IPS-15b (cell line): Measurements from ENCODE around the gene MPDZ.

ENCODE experiments used
- H3K27me3 ChIP-seq: one replicate; pipeline ENCODE4 v1.6.1; 2013; ENCODE audit warnings: low read length; ENCODE audit not compliant: control insufficient read depth, insufficient read depth
- H3K36me3 ChIP-seq: one replicate; pipeline ENCODE4 v1.6.1; 2013; ENCODE audit warnings: low read length; ENCODE audit not compliant: control insufficient read depth, insufficient read depth
- H3K4me1 ChIP-seq: one replicate; pipeline ENCODE4 v1.6.1; 2013; ENCODE audit warnings: mild to moderate bottlenecking, low read length; ENCODE audit not compliant: control insufficient read depth, insufficient read depth
- H3K4me3 ChIP-seq: one replicate; pipeline ENCODE4 v1.5.1; 2013; ENCODE audit warnings: low read depth, low read length
- H3K9ac ChIP-seq: one replicate; pipeline ENCODE4 v1.6.1; 2013; ENCODE audit warnings: low read depth, mild to moderate bottlenecking, low read length
- H3K9me3 ChIP-seq: one replicate; pipeline ENCODE4 v1.6.1; 2013; ENCODE audit warnings: mild to moderate bottlenecking, low read length; ENCODE audit not compliant: control insufficient read depth, insufficient read depth

Gene MPDZ

GRCh38 chr9:13064676-13065075 is 214.8 kb downstream of the MPDZ start:
- no peaks in the 10 kb centered on the region for H3K27me3 ChIP-seq
- no peaks in the 10 kb centered on the region for H3K4me1 ChIP-seq
- H3K36me3 ChIP-seq, result no peaks in the 10 kb centered on the region
- no peak overlapping the region for H3K4me3 ChIP-seq
- H3K9ac ChIP-seq, result no peak overlapping the region
- H3K9me3 ChIP-seq, result no peaks in the 10 kb centered on the region

DNA sequence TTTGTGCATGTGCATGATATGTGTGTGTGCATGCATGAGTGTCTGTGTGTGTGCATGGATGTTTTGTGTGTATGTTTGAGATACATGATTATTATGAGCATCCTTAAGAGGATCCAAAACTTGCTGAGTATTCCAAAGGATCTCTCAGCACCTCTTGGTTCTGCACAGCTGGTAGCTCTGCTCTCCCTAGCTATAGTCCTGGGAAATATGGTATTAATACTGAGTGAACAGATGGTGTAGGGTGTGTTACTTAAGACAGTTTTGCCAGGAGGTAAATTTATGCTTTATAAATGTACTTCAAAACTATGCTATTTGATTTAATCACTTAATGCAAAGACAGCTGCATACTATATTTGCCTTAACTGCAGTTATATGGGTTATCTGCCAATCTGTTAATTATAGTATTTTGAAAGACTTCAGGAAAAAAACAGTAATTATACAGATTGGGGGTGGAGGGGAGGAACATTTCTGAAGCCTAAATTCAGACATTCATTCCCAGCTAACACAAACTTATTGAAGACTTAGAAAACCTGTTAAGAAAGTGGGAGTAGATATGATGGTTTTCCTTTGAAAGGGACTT is 215.5 kb downstream of the MPDZ start:
- no peaks in the 10 kb centered on the region for H3K4me1 ChIP-seq
- H3K9me3 ChIP-seq, result no peaks in the 10 kb centered on the region
- no peaks in the 10 kb centered on the region for H3K36me3 ChIP-seq
- no peak overlapping the region for H3K9ac ChIP-seq
- H3K4me3 ChIP-seq, result no peak overlapping the region
- H3K27me3 ChIP-seq, result no peaks in the 10 kb centered on the region

- no peaks in the 10 kb centered on the region for H3K27me3 ChIP-seq
- H3K9me3 ChIP-seq, result no peaks in the 10 kb centered on the region
- H3K9ac ChIP-seq, result no peak overlapping the region
- no peaks in the 10 kb centered on the region for H3K4me1 ChIP-seq
- no peaks in the 10 kb centered on the region for H3K36me3 ChIP-seq
- no peak overlapping the region for H3K4me3 ChIP-seq
These were observed 218.1 kb downstream of the MPDZ start for GRCh38 chr9:13061390-13061789.
